SHP77 treated with DMSO at 0.1 percent for 48 hours (cell line): ENCODE results near the gene HMGXB3.

Source experiments
- DNase-seq: peaks from one replicate; lab custom pipeline; 2025; lab: John Stamatoyannopoulos, UW

HMGXB3 gene

GRCh38 chr5:150000256-150000989, at the start of gene HMGXB3, which contains the start of gene TIGD6:
Gene HMGXB3 (plus strand): TSS chr5:150000739. CDS start chr5:150004853, 4,114 bp downstream.
Gene TIGD6 (minus strand): TSS chr5:150000654. CDS start chr5:149996348, 4,306 bp downstream.
- peak; percentile 74 for DNase-seq

- no peak for DNase-seq
Measured at GRCh38 chr5:149951138-149951749, 49.3 kb upstream of the HMGXB3 start.

- no peak for DNase-seq
Measured at GRCh38 chr5:149953436-149954121, 47.0 kb upstream of the HMGXB3 start.

- DNase-seq = no peak
Measured at GRCh38 chr5:149954798-149955197, 45.7 kb upstream of the HMGXB3 start.

- DNase-seq = no peak
Measured at GRCh38 chr5:149956685-149957084, 43.9 kb upstream of the HMGXB3 start.

GRCh38 chr5:149957855-149958254, 42.7 kb upstream of the HMGXB3 start:
- no peak for DNase-seq

- no peak for DNase-seq
Measured at GRCh38 chr5:149959406-149960236, 40.9 kb upstream of the HMGXB3 start.

GRCh38 chr5:149960272-149961185, 40.0 kb upstream of the HMGXB3 start, which contains the start of gene SLC26A2:
Gene SLC26A2 (plus strand): TSS chr5:149960758. CDS start chr5:149977653, 16,895 bp downstream.
- peak; percentile 97 for DNase-seq

- DNase-seq = no peak
Measured at GRCh38 chr5:149961186-149961685, 39.3 kb upstream of the HMGXB3 start.

- peak; percentile 69 for DNase-seq
Measured at GRCh38 chr5:149961957-149962409, 38.6 kb upstream of the HMGXB3 start.

- no peak for DNase-seq
Measured at GRCh38 chr5:149962601-149963300, 37.8 kb upstream of the HMGXB3 start.

- DNase-seq = no peak
Measured at GRCh38 chr5:149963729-149964128, 36.8 kb upstream of the HMGXB3 start.

- DNase-seq = no peak
Measured at GRCh38 chr5:149966946-149967345, 33.6 kb upstream of the HMGXB3 start.

- no peak for DNase-seq
Measured at GRCh38 chr5:149969181-149969930, 31.2 kb upstream of the HMGXB3 start.

- DNase-seq = no peak
Measured at GRCh38 chr5:149975409-149975808, 25.1 kb upstream of the HMGXB3 start.

GRCh38 chr5:149979896-149980295, 20.6 kb upstream of the HMGXB3 start:
- DNase-seq = no peak

GRCh38 chr5:149981206-149981605, 19.3 kb upstream of the HMGXB3 start:
- no peak for DNase-seq

GRCh38 chr5:149982505-149982904, 18.0 kb upstream of the HMGXB3 start:
- DNase-seq = no peak

- DNase-seq = no peak
Measured at GRCh38 chr5:149988126-149988525, 12.4 kb upstream of the HMGXB3 start.
